K562 (cell line): ENCODE data around the gene GAPVD1. TPM values are rescaled to one million over a fixed set of nuclear protein-coding genes. Genes with fewer than 3 reads are reported as not detected.

ENCODE experiments used
- BRD9 ChIP-seq: fragments of 450-650 bp; IDR thresholded peaks from 2 replicates; pipeline ENCODE4 v1.6.1; 2018; ENCODE audit warnings: low read depth; ENCODE audit not compliant: partially characterized antibody
- CBFB ChIP-seq: sonication (generic); formaldehyde crosslinking; IDR thresholded peaks from 2 replicates; pipeline ENCODE4 v1.4.0; 2020; ENCODE audit warnings: mild to moderate bottlenecking, missing genetic modification reagents
- CREM ChIP-seq: IDR thresholded peaks from 2 replicates; pipeline ENCODE4 v1.6.1; 2014; ENCODE audit warnings: antibody characterized with exemption, low read depth
- HDAC1 ChIP-seq, 2 experiments: fragments of 450-650 bp; IDR thresholded peaks; 2 replicates each; pipeline ENCODE4 v1.6.1; 2016 to 2017; ENCODE audit warnings: inconsistent platforms in 1 of 2, mild to moderate bottlenecking in 1 of 2, moderate library complexity in 1 of 2
- HMGXB4 ChIP-seq: sonication (generic); formaldehyde crosslinking; IDR thresholded peaks from 2 replicates; pipeline ENCODE4 v1.8.1; 2023; ENCODE audit warnings: mild to moderate bottlenecking, missing genetic modification reagents
- ID3 ChIP-seq, 2 experiments: fragments of 250-450 bp in 1 of 2; fragments of 450-650 bp in 1 of 2; sonication (Bioruptor Pico) in 1 of 2; IDR thresholded peaks; 2 replicates each; pipeline versions ENCODE4 v1.6.1 to v1.8.0; 2016 to 2021; ENCODE audit warnings: mild to moderate bottlenecking in 2 of 2, moderate library complexity in 2 of 2, missing compliant biosample characterization in 1 of 2, missing genetic modification characterization in 1 of 2
- MAX ChIP-seq: sonication (generic); formaldehyde crosslinking; IDR thresholded peaks from 2 replicates; pipeline ENCODE4 v1.9.0; 2022; ENCODE audit warnings: mild to moderate bottlenecking, missing genetic modification reagents
- RB1 ChIP-seq: fragments of 450-650 bp; IDR thresholded peaks from 2 replicates; pipeline ENCODE4 v1.6.1; 2017; ENCODE audit warnings: low read depth, mild to moderate bottlenecking
- RBBP5 ChIP-seq: fragments of 200-600 bp; sonication (generic); IDR thresholded peaks from 2 replicates; pipeline ENCODE4 v1.6.1; 2012; ENCODE audit warnings: borderline replicate concordance, mild to moderate bottlenecking, low read length, control low read depth, inconsistent platforms; ENCODE audit not compliant: insufficient read depth, poor library complexity, severe bottlenecking
- RCOR1 ChIP-seq, 2 experiments: IDR thresholded peaks; 2 replicates each; pipeline ENCODE4 v1.6.1; 2012; ENCODE audit warnings: low read depth in 2 of 2, low read length in 2 of 2, borderline replicate concordance in 1 of 2, improper control_type of control experiment in 1 of 2
- SIN3B ChIP-seq: fragments of 450-650 bp; IDR thresholded peaks from 2 replicates; pipeline ENCODE4 v1.6.1; 2017; ENCODE audit warnings: low read depth, mild to moderate bottlenecking, moderate library complexity
- SP1 ChIP-seq: sonication (generic); formaldehyde crosslinking; IDR thresholded peaks from 2 replicates; pipeline ENCODE4 v1.8.1; 2022; ENCODE audit warnings: mild to moderate bottlenecking, missing genetic modification reagents
- STAG1 ChIP-seq: sonication (generic); formaldehyde crosslinking; IDR thresholded peaks from 2 replicates; pipeline ENCODE4 v1.5.0; 2020; ENCODE audit warnings: missing genetic modification reagents, borderline replicate concordance
- VEZF1 ChIP-seq: fragments of 200-800 bp; sonication (Bioruptor generic); IDR thresholded peaks from 2 replicates; pipeline ENCODE4 v1.6.1; 2017; ENCODE audit warnings: missing genetic modification characterization, missing compliant biosample characterization
- XRCC5 ChIP-seq: fragments of 200-400 bp; formaldehyde crosslinking; IDR thresholded peaks from 2 replicates; pipeline ENCODE4 v1.6.1; 2017; ENCODE audit warnings: low read depth, mild to moderate bottlenecking, low read length
- ZBTB2 ChIP-seq: fragments of 450-650 bp; IDR thresholded peaks from 2 replicates; pipeline ENCODE4 v1.6.1; 2016; ENCODE audit warnings: antibody characterized with exemption
- ZKSCAN1 ChIP-seq: fragments of 150-350 bp; IDR thresholded peaks from 2 replicates; pipeline ENCODE4 v1.6.1; 2016; ENCODE audit warnings: low read depth, low read length
- ZNF561 ChIP-seq: fragments of 450-650 bp; formaldehyde crosslinking; conservative IDR thresholded peaks from 2 replicates; pipeline ENCODE4 v1.4.0; 2020; ENCODE audit warnings: mild to moderate bottlenecking, moderate library complexity
- ZNF830 ChIP-seq: fragments of 250-450 bp; sonication (Bioruptor Pico); IDR thresholded peaks from 2 replicates; pipeline ENCODE4 v1.5.0; 2021; ENCODE audit warnings: mild to moderate bottlenecking
- polyA plus RNA-seq, 8 experiments: library from polyadenylated mRNA; depleted of rRNA in 4 of 8; stranded (reverse) in 5 of 8; unstranded in 3 of 8; fragments of >200 nt; fragmentation: Nextera tagmentation in 2 of 8; fragmentation: Illumina TruSeq in 1 of 8; extraction: Ambion mirVana in 2 of 8; extraction: Trizol in 1 of 8; gene quantifications; 2 replicates each; pipeline versions ENCODE4 v1.2.1 to v1.2.3, GENCODE V29; 2011 to 2014; ENCODE audit warnings: inconsistent platforms in 1 of 8, missing spikeins in 1 of 8
- total RNA-seq, 7 experiments: library from RNA; depleted of rRNA in 6 of 7; stranded (reverse); fragments of >200 nt in 6 of 7; fragmentation: Illumina TruSeq in 2 of 7; extraction: Trizol in 2 of 7; gene quantifications; 2 replicates each; pipeline versions ENCODE4 v1.2.1 to v1.2.3, GENCODE V29; 2011 to 2021; ENCODE audit warnings: low replicate concordance in 1 of 7

Gene GAPVD1
- total and polyA plus RNA-seq, 9 of the 15 experiments (the other 6 are each of a cell fraction or from before 2014, with no cell fraction given) = 9.5 to 66.1 (median 45.5) TPM

- TF ChIP-seq HMGXB4 (CRISPR knock-in tag) (peak; percentile 70; the same call in 1 of the 2 replicates), RCOR1 (IDR thresholded peaks at IDR 0.05; ENCODE audit: borderline replicate concordance in 1 of 2, low read depth in 2 of 2, low read length in 2 of 2) (peak in 1 of 2 experiments; percentile 22; a peak in 1 of 4 replicates), HDAC1 (IDR thresholded peaks at IDR 0.05) (peak in 1 of 2 experiments; percentile 49; a peak in 1 of 4 replicates), SP1 (CRISPR knock-in tag) (peak; percentile 47), ZNF830 (CRISPR knock-in tag) (no peak), CREM (peak; percentile 5; the same call in 1 of the 2 replicates), STAG1 (CRISPR knock-in tag) (peak; percentile 96), CBFB (CRISPR knock-in tag) (no peak), SIN3B (0 out of 2 replicates have a peak, but pooled peaks have one; percentile 21), ZKSCAN1 (peak; percentile 34; the same call in 1 of the 2 replicates), ZBTB2 (0 out of 2 replicates have a peak, but pooled peaks have one; percentile 26), BRD9 (no peak), RB1 (peak; percentile 82), ID3 (CRISPR knock-in tag; IDR thresholded peaks at IDR 0.05) (no peak), ID3 (tag; IDR thresholded peaks at IDR 0.05) (no peak), VEZF1 (CRISPR knock-in tag) (peak; percentile 33; the same call in 1 of the 2 replicates), ZNF561 (no peak), XRCC5 (peak; percentile 72; the same call in 1 of the 2 replicates), MAX (peak; percentile 20), RBBP5 (peak; percentile 41)
Measured at GRCh38 chr9:125407974-125408900, 146.6 kb downstream of the GAPVD1 start (continued).
